Middle frontal gyrus (tissue), 1 donor: ENCODE measurements around the gene C2CD3.
"Not testable (repeated sequence)": the region's sequence is repeated elsewhere in the genome, so short reads cannot be mapped to it uniquely, and the experiment has no call there.

ENCODE experiments used
- DNase-seq: peaks from one replicate; pipeline ENCODE4 v3.0.0-alpha.2; 2015; ENCODE audit warnings: low spot score; ENCODE audit errors: extremely low spot score

C2CD3 gene

GRCh38 chr11:74116719-74117118, 54.1 kb downstream of the C2CD3 start:
- no peak for DNase-seq

GRCh38 chr11:74112877-74113276, 57.9 kb downstream of the C2CD3 start:
- DNase-seq = no peak

- DNase-seq = no peak
Observed at GRCh38 chr11:74106124-74106523, 64.7 kb downstream of the C2CD3 start.

- DNase-seq = no peak
Observed at GRCh38 chr11:74102321-74102720, 68.5 kb downstream of the C2CD3 start.

GRCh38 chr11:74100735-74101134, 70.1 kb downstream of the C2CD3 start:
- no peak for DNase-seq

GRCh38 chr11:74100231-74100630, 70.6 kb downstream of the C2CD3 start:
- no peak for DNase-seq

GRCh38 chr11:74097686-74098237, 73.0 kb downstream of the C2CD3 start:
- no peak for DNase-seq

- DNase-seq = no peak
Observed at GRCh38 chr11:74094393-74094792, 76.4 kb downstream of the C2CD3 start.

- DNase-seq = no peak
Observed at GRCh38 chr11:74092425-74092824, 78.4 kb downstream of the C2CD3 start.

GRCh38 chr11:74091549-74091948, 79.3 kb downstream of the C2CD3 start:
- DNase-seq = no peak

GRCh38 chr11:74090701-74091100, 80.1 kb downstream of the C2CD3 start:
- DNase-seq = no peak

GRCh38 chr11:74086242-74086884, 84.4 kb downstream of the C2CD3 start:
- DNase-seq = no peak

- no peak for DNase-seq
Observed at GRCh38 chr11:74085542-74085892, 85.3 kb downstream of the C2CD3 start.

- no peak for DNase-seq
Observed at GRCh38 chr11:74084796-74085541, 85.8 kb downstream of the C2CD3 start.

- DNase-seq = not testable (repeated sequence)
Observed at GRCh38 chr11:74083927-74084326, 86.9 kb downstream of the C2CD3 start.

GRCh38 chr11:74081428-74081827, 89.4 kb downstream of the C2CD3 start:
- DNase-seq = no peak

GRCh38 chr11:74077193-74077592, 93.6 kb downstream of the C2CD3 start:
- DNase-seq = no peak

- no peak for DNase-seq
Observed at GRCh38 chr11:74072721-74073120, 98.1 kb downstream of the C2CD3 start.

- no peak for DNase-seq
Observed at GRCh38 chr11:74072286-74072685, 98.5 kb downstream of the C2CD3 start.

GRCh38 chr11:74070723-74071492, 99.9 kb downstream of the C2CD3 start:
- DNase-seq = no peak

GRCh38 chr11:74069146-74070046, 101.4 kb downstream of the C2CD3 start:
- DNase-seq = no peak
